T47D (cell line): Measurements from ENCODE around the gene PALD1.
"Not testable (repeated sequence)": the region's sequence is repeated elsewhere in the genome, so short reads cannot be mapped to it uniquely, and the experiment has no call there.

Experiments used
- DNase-seq, 2 experiments: peaks; one replicate each; pipeline versions ENCODE4 v3.0.0 to v3.0.0-alpha.2; 2011 to 2012; ENCODE audit warnings: low read depth in 1 of 2, low spot score in 1 of 2
- JUND ChIP-seq: IDR thresholded peaks from 2 replicates; pipeline ENCODE4 v1.6.1; 2012; ENCODE audit warnings: low read depth
- in situ Hi-C: cut with HindIII; loops from 2 replicates; pipeline ENCODE4 v1.10.0; 2016; ENCODE audit warnings: low sequenced_read_pairs, low pct_unique_long_range_greater_than_20kb

Gene PALD1

GRCh38 chr10:70602665-70603448 is 124.3 kb downstream of the PALD1 start, which contains the start of gene PRF1:
PRF1 (minus strand) TSS chr10:70602741; CDS start chr10:70600902, 1,839 bp downstream.
- no peak for TF ChIP-seq JUND
- in situ Hi-C loops = no loop called here

GRCh38 chr10:70603449-70603801 is 124.9 kb downstream of the PALD1 start:
- DNase-seq = no peak
- in situ Hi-C loops = no loop called here
- no peak for TF ChIP-seq JUND

More at GRCh38 chr10:70602665-70603448, 124.3 kb downstream of the PALD1 start, which contains the start of gene PRF1:
- DNase-seq = no peak

GRCh38 chr10:70604106-70604505 is 125.5 kb downstream of the PALD1 start:
- no peak for TF ChIP-seq JUND
- in situ Hi-C loops = no loop called here

GRCh38 chr10:70605161-70605560 is 126.6 kb downstream of the PALD1 start:
- in situ Hi-C loops = no loop called here
- no peak for DNase-seq
- TF ChIP-seq JUND = no peak

More at GRCh38 chr10:70604106-70604505, 125.5 kb downstream of the PALD1 start:
- no peak for DNase-seq

GRCh38 chr10:70607936-70608335 is 129.4 kb downstream of the PALD1 start:
- in situ Hi-C loops = no loop called here
- no peak for TF ChIP-seq JUND
- DNase-seq = no peak

- DNase-seq = no peak
- in situ Hi-C loops = no loop called here
These were observed 135.4 kb downstream of the PALD1 start for GRCh38 chr10:70613941-70614340.

GRCh38 chr10:70614364-70614763 is 135.8 kb downstream of the PALD1 start:
- in situ Hi-C loops, DNase-seq: not testable (repeated sequence)

More at GRCh38 chr10:70613941-70614340, 135.4 kb downstream of the PALD1 start:
- no peak for TF ChIP-seq JUND

GRCh38 chr10:70615211-70615610 is 136.6 kb downstream of the PALD1 start:
- in situ Hi-C loops = no loop called here
- no peak for DNase-seq
- TF ChIP-seq JUND = no peak

GRCh38 chr10:70615784-70616522 is 137.4 kb downstream of the PALD1 start:
- DNase-seq = no peak
- in situ Hi-C loops = no loop called here
- TF ChIP-seq JUND = no peak

- no peak for TF ChIP-seq JUND
- no peak for DNase-seq
- in situ Hi-C loops = no loop called here
These were observed 138.2 kb downstream of the PALD1 start for GRCh38 chr10:70616761-70617160.
